NB4 (cell line): ENCODE results near the gene KRT1.

Source experiments
- CTCF ChIP-seq: IDR thresholded peaks from one replicate; pipeline ENCODE4 v1.5.1; 2012; ENCODE audit warnings: low read depth, low read length
- TF ChIP-seq, protein P1 (sequence below): IDR thresholded peaks from 2 replicates; pipeline ENCODE4 v1.6.1; 2011; ENCODE audit warnings: low read depth, low read length

- TF ChIP-seq CTCF = no peak
- TF ChIP-seq, protein P1, sequence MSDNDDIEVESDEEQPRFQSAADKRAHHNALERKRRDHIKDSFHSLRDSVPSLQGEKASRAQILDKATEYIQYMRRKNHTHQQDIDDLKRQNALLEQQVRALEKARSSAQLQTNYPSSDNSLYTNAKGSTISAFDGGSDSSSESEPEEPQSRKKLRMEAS = no peak
These were observed 4.2 kb upstream of the KRT1 start for GRCh38 chr12:52684431-52684830.
